Measurements from ENCODE around the gene PKNOX2. TPM values are rescaled to one million over a fixed set of nuclear protein-coding genes. Genes with fewer than 3 reads are reported as not detected.

Gene PKNOX2
- total RNA-seq, 4 donors from 2014 or later: 1.5 to 4.6 (median 2.8) TPM

DNA sequence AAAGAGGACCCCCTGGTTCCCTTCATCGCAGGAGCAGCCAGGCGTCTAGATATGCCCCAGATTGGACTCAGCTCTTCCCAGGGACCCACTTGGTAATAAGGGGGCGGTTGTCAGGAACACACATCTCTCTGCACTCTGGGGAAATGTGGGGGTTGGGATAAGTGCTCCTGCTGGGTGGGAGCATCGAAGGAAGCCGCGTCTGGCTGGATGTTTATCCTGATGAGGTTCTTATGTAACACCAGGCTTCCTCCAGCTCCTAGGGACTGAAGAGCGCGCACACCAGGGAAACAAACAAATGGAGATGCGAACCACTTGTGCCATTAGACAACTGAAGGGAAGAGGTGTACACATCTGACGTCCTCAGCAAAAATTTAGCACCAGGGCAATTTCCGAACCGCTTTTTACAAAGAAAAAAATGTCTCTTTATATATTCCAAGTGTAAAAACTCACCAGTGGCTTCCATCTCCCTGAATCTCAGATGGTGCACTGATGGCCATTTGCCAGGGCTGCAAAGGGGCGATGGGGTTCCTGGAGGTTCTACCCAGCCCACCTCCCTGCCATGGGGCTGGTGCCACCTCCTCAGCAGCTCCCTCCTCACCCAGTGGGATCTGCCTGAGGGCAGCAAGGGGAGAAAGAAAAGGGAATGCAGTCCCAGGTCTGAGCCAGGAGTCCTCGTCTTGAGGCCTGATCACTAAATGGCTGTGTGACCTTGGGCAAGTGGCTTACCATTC lies 89.4 kb downstream of the PKNOX2 start:
- TF ChIP-seq, protein P1, sequence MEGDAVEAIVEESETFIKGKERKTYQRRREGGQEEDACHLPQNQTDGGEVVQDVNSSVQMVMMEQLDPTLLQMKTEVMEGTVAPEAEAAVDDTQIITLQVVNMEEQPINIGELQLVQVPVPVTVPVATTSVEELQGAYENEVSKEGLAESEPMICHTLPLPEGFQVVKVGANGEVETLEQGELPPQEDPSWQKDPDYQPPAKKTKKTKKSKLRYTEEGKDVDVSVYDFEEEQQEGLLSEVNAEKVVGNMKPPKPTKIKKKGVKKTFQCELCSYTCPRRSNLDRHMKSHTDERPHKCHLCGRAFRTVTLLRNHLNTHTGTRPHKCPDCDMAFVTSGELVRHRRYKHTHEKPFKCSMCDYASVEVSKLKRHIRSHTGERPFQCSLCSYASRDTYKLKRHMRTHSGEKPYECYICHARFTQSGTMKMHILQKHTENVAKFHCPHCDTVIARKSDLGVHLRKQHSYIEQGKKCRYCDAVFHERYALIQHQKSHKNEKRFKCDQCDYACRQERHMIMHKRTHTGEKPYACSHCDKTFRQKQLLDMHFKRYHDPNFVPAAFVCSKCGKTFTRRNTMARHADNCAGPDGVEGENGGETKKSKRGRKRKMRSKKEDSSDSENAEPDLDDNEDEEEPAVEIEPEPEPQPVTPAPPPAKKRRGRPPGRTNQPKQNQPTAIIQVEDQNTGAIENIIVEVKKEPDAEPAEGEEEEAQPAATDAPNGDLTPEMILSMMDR (IDR thresholded peaks at IDR 0.05): no peak
- TF ChIP-seq POLR2A (IDR thresholded peaks at IDR 0.05): no peak
- WGBS, 2 donors: 85 to 86% methylated on average over 14 of the region's 14 CpGs
- no peak for DNase-seq (ENCODE audit: low spot score in 2 of 2)

DNA sequence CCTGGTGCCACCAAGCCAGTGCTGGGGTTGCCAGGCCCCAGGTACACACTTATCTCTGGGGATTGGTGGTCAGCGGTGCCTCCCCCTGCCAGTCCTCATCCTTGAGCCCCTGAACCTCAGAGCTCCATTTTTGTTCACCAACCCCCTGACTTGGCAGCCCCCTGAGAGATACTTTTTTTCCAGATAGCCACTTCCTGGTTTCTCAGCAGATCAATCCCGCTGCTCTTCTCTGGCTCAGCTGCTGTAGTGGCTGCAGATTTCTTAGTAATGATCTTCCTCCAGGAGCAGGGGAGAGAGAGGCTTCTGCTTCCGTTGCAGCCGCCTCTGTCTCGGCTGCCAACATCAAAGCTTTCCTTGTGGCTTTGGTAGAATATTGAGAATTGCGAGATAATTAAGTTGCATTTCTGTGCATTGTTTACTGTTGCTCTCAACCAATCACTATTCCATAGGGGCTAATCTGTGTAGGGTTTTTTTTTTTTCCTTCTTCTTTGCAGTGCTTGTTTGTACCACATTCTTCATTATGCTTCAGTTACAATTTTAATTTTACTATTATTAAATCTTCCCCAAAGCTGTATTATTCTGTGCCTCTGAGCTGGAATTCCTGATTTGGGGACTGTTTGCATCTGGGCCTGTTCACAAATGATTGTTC lies 92.1 kb downstream of the PKNOX2 start:
- no peak for DNase-seq (ENCODE audit: low spot score in 2 of 2)
- intact Hi-C loops (cut with DNase I; ENCODE audit: low total_unique reads): no loop called here
- peak overlapping the region; percentile 1 for H3K4me3 ChIP-seq (ENCODE audit: low read depth, poor library complexity, severe bottlenecking)
- TF ChIP-seq POLR2A (IDR thresholded peaks at IDR 0.05): no peak
- TF ChIP-seq, protein P1 (IDR thresholded peaks at IDR 0.05): no peak
- 49 to 50% methylated on average over 6 of the region's 6 CpGs for WGBS, 2 donors

More for the DNA sequence above, 89.4 kb downstream of the PKNOX2 start:
- intact Hi-C loops (cut with DNase I; ENCODE audit: low total_unique reads): no loop called here
- no peak overlapping the region for H3K4me3 ChIP-seq (ENCODE audit: low read depth, poor library complexity, severe bottlenecking)

DNA sequence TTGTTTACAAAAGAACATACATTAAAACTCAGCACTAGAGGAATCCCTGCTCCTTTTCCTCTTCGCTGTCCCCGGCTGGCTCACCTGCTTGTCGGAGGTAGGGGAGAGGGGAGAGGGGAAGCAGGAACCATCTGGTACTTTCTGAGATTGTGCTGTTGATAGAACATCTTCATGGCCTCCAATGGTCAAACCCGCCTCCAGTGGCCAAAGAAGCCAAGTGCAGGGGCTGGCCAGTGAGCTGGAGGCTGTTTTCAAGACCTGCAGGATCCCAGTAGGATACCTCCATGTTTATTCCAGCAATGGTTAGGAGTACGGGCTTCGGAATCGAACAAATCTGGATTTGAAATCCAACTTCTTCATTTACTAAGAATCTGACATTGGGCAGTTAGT lies 92.6 kb downstream of the PKNOX2 start:
- no peak overlapping the region for H3K4me3 ChIP-seq (ENCODE audit: low read depth, poor library complexity, severe bottlenecking)
- 92 to 93% methylated on average over 7 of the region's 7 CpGs for WGBS, 2 donors
- intact Hi-C loops (cut with DNase I; ENCODE audit: low total_unique reads): no loop called here
- no peak for TF ChIP-seq POLR2A (IDR thresholded peaks at IDR 0.05)
- TF ChIP-seq, protein P1 (IDR thresholded peaks at IDR 0.05): no peak
- no peak for DNase-seq (ENCODE audit: low spot score in 2 of 2)

DNA sequence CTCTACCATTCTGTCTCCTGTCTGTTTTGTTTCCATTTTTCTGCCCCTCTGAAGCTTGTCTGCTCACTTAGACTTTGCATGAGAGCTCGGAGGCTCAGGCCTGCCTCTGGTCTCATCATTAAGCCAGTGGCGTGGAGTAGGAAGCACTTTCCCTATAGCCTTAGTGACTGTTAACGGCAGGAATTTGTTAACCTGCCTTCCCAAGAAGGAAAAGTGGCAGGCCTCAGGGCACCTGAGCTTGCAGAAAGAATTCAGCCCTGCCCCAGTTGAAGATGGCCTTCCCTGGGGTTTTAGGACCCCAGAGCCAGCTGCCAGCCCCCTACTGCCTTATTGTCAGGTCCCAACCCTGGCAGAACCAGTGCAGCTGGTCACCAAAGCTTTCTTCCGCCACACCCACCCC lies 93.2 kb downstream of the PKNOX2 start:
- no peak overlapping the region for H3K4me3 ChIP-seq (ENCODE audit: low read depth, poor library complexity, severe bottlenecking)
- intact Hi-C loops (cut with DNase I; ENCODE audit: low total_unique reads): no loop called here
- WGBS, 2 donors: 92 to 99% methylated on average over 4 of the region's 4 CpGs
- TF ChIP-seq, protein P1 (IDR thresholded peaks at IDR 0.05): no peak
- no peak for TF ChIP-seq POLR2A (IDR thresholded peaks at IDR 0.05)
- no peak for DNase-seq (ENCODE audit: low spot score in 2 of 2)

DNA sequence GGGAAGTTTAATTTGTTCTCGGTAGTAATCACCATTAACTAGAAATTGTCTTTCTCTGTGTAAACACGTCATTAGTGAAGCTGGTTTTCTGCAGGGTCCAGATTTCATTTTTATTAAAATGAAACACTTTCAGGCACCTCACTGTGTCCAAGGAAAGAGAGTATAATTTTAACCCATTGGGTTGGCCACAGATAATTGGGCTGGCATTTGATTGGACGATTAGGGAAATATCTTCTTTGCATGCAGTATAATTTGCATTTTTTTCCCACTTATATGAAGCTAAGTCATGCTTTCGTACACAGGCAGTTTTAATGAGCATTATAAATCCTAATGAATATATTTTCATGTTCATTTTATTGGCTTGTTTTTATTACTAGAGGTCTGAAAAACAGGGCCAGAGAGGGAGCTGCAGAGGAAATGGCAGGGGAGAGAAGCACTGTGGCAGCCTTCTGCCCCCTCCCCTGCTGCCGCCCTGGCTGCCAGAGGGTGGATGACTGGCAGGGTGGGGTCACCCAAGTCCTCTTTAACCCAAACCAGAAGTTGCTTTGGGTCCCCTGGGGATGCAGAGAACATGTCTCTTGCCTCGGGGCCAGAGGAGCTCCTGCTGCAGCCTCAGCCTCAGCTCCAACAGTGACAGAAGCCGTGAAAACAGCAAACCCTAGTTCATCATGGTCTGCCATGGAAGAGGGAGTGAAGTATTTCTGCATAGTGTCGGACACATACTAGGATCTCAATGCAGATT lies 93.9 kb downstream of the PKNOX2 start:
- intact Hi-C loops (cut with DNase I; ENCODE audit: low total_unique reads): no loop called here
- no peak overlapping the region for H3K4me3 ChIP-seq (ENCODE audit: low read depth, poor library complexity, severe bottlenecking)
- TF ChIP-seq, protein P1 (IDR thresholded peaks at IDR 0.05): no peak
- TF ChIP-seq POLR2A (IDR thresholded peaks at IDR 0.05): no peak
- WGBS, 2 donors: 66 to 68% methylated on average over 8 of the region's 8 CpGs
- no peak for DNase-seq (ENCODE audit: low spot score in 2 of 2)

Measured in lower leg skin (tissue), 4 donors.